ENCODE results near the gene EPM2A.
A peak's percentile ranks its signal among the peaks of the same experiment; 100 is the strongest.

Gene EPM2A

DNA sequence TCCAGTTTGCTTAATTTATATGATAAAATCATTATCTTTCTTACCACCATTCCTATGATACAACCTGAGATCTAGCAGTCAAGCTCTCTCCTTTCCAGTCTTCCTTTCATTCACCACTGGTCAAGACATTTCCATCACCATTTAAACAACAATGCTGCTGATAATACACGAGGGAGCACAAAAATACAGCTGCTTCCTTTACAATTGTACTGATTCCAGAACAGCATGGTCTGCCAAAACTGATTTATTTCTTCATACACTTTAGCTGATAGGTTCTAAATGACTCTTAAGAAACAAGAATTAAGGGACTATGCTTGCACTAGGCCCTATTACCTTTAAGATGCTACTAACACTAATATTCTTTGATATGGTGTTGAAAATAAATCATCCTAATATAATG, 65.0 kb downstream of the EPM2A start:
- no peak for DNase-seq (ENCODE audit: low spot score)

DNA sequence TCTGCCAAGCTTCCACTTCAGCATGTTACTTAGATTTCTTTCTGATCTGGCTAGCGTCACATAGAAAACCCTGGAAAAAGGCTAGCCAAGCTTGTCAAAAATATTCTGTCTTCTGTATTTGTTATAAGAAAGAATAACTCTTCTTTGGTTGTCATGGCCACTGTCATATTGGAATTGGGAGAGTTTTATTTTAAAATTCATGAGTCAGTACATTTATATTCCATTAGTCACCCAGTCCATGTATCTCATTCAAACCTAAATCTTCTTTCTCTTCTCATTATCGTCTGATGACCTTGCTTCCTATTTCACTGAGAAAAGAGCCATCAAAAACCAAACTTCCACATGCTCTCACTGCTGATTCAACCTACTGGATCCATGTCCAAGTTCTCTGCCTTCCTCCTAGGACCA, 65.7 kb downstream of the EPM2A start:
- no peak for DNase-seq (ENCODE audit: low spot score)

DNA sequence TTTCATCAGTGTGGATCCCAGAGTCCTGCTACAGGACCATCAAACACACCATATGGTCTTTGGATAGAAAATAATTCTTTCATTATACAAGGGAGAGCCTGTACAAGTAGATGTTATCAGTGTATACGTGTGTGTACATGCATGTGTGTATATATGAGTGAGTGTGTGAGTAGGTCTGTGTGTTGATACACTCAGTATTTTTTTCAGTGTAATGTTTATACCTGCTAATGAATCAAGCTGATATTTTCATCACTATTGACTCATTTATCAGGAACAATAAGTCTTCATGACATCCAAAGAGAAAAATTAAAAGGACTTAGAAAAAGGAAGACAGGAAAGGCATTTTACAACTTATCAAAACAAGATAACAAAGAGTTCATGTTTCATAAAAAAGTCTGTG, 66.5 kb downstream of the EPM2A start:
- DNase-seq (ENCODE audit: low spot score), result no peak

DNA sequence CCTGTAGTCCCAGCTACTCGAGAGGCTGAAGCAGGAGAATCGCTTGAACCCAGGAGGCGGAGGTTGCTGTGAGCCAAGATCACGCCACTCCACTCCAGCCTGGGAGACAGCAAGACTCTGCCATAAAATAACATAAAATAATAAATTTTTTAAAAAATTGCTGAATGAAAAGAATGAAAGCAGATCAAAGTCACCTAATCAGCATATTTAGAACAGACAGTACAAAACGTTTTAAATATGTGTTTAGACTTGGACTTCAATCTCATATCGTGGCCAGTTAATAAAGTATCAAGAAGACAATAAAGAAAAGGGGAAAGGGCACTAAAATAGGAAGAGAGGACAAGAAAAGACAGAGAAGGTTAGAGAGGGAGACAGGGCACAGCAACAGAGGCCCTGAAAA, 74.6 kb downstream of the EPM2A start:
- DNase-seq (ENCODE audit: low spot score), result no peak

- no peak for DNase-seq (ENCODE audit: low spot score)
These were observed 79.2 kb downstream of the EPM2A start for GRCh38 chr6:145656128-145656527.

GRCh38 chr6:145652572-145652971, 82.7 kb downstream of the EPM2A start:
- no peak for DNase-seq (ENCODE audit: low spot score)

DNA sequence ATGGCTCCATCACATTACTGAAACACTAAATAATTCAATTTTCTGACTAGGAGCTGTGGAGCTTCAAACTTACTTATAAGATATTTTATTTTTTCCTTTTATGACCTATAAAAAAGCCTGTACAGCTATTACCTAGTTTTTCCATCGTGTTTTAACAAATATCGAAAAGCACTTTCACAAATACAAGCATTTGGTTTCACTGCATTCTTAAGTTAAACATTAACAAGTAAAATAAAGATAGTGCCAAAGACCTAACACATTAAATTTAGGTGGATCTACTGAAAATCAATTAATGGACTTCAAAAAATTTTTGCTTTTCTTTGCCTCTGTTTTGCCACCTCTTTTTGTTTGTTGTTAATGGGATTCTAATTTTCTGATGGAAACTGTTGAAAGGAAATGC, 83.3 kb downstream of the EPM2A start:
- no peak for DNase-seq (ENCODE audit: low spot score)

DNA sequence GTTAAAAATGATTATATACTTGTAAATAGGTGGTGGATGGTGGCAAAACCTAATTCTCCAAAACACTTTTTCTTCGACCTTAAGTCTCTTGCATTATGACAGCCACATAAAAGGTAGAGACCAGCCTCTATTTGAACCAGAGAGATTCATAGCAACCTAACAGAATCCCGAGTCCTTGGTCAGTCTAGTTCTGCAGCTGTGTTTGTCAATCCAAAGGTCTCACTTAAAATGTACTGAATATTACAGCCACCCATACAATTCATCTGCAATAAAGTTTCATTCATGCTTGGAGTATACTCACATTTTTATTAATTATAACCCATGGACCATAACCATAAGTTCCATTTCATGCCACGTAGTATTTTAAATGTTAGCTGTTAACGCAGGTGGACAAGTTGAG, 87.2 kb downstream of the EPM2A start:
- DNase-seq (ENCODE audit: low spot score), result no peak

DNA sequence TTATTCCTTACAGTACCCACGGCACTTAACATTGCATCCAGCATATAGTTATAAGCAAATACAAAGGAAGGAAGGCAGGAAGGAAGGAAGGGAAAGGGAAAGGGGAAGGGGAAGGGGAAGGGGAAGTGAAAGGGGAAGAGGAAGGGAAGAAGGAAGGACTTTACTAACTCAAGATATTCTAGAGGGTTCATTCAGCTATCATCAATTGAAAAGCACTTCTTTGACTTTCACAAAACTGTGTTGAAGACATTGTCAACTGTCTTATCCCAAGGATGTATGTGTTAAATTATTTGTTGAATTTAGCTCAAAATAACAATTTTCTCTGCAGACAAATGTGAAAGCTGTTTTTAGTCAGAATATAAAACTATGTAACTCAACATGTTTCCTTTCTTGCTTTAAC, 87.7 kb downstream of the EPM2A start:
- DNase-seq (ENCODE audit: low spot score), result no peak

DNA sequence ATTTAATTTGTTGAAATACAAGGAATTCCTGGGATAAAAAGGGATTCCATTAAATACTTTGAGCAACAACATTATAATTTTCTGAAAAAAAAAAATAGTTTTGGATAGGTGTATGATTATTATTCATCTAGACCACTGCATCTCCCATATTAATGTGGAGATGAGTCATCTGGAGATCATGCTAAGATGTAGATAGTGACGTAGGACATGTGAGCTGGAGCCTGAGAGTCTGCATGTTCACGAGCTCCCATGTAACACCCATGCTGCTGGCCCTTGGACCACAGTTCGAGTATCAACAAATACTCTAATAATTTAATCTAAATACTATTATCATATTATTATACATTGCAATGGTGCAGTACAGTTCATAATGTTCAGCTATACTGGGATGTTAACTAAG, 91.6 kb downstream of the EPM2A start:
- no peak for DNase-seq (ENCODE audit: low spot score)

GRCh38 chr6:145633981-145634627, 101.2 kb downstream of the EPM2A start:
- peak; percentile 75 for DNase-seq (ENCODE audit: low spot score)

GRCh38 chr6:145632971-145633370, 102.3 kb downstream of the EPM2A start:
- DNase-seq (ENCODE audit: low spot score), result no peak

GRCh38 chr6:145631374-145631773, 103.9 kb downstream of the EPM2A start:
- DNase-seq (ENCODE audit: low spot score), result no peak

DNA sequence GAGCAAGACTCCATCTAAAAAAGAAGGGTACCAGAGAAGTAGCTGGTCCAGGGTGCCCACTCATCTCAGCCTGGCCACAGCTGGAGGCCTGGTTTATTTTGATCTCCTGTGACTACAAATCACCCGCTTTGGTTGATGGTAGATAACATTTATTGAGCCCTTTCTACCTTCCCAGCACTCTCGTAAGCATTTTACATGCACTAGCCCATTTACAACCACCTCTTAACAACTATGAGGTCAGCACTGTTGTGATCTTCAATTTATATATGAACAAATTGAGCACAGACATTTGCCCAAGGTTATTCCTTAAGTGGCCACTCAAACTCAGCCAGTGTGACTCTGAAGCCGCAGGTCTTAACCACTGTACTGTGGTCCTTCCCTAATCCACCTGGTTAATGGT, 104.7 kb downstream of the EPM2A start:
- no peak for DNase-seq (ENCODE audit: low spot score)

- DNase-seq (ENCODE audit: low spot score), result no peak
These were observed 105.8 kb downstream of the EPM2A start for GRCh38 chr6:145629478-145629877.

- DNase-seq (ENCODE audit: low spot score), result no peak
These were observed 107.9 kb downstream of the EPM2A start for GRCh38 chr6:145627451-145627850.

DNA sequence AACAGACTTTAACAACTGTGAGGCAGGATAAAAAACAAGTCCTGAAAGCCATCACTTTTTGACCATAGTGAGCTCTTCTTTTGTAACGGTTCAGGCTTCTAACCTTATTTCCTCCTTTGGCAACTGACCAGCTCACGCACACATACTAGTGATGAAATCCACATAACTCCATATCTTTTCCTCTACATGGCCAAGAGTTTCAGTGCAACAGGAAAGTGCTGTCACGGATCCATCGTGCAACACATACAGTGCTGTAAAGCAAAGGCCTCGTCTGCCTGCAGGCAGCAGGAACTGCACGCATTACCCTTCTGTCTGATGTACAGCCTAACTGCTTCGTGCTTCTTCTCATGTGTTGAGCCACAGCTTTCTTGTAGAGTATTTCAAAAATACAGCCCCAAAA, 108.5 kb downstream of the EPM2A start:
- DNase-seq (ENCODE audit: low spot score), result no peak

GRCh38 chr6:145623231-145623630, 112.1 kb downstream of the EPM2A start:
- no peak for DNase-seq (ENCODE audit: low spot score)

GRCh38 chr6:145621776-145622175, 113.5 kb downstream of the EPM2A start:
- DNase-seq (ENCODE audit: low spot score), result no peak

DNA sequence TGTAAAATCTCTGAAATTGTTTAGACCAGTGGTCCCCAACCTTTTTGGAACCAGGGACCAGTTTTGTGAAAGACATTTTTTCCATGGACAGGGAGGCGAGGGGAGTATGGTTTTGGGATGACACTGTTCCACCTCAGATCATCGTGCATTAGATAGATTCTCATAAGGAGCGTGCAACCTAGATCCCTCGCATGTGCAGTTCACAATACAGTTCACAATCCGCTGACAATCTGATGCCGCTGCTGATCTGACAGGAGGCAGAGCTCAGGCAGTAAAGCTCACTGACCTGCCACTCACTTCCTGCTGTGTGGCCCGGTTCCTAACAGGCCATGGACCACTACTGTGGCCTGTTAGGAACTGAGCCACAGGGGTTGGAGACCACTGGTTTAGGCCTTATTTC, 115.2 kb downstream of the EPM2A start:
- DNase-seq (ENCODE audit: low spot score), result no peak

GRCh38 chr6:145609521-145609920, 125.8 kb downstream of the EPM2A start:
- DNase-seq (ENCODE audit: low spot score), result no peak

GRCh38 chr6:145608850-145609249, 126.5 kb downstream of the EPM2A start:
- no peak for DNase-seq (ENCODE audit: low spot score)

- no peak for DNase-seq (ENCODE audit: low spot score)
These were observed 131.3 kb downstream of the EPM2A start for GRCh38 chr6:145603991-145604390.

DNA sequence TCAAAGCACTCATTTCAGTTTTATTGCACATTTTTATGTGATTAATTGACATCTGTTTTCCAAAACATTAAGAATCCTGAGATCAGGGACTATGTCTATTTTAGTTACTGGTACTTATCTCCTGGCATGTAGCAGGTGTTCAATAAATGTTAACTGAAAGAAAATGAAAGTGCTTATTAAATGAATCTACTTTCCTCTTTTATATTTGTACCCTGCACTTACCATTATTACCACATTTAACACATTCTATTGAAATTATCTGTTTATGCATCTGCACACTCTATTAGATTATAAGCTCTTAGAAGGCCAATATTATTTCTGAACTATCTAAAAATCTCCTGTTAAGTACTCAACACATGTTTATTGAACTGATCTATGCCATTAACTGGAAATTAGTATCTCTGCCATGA, 131.9 kb downstream of the EPM2A start:
- DNase-seq (ENCODE audit: low spot score), result no peak

Data from D341Med (cell line).